GM23248 (cell line): Measurements from ENCODE around the gene CTBP2. TPM values are rescaled to one million over a fixed set of nuclear protein-coding genes. Genes with fewer than 3 reads are reported as not detected.

Experiments used
- DNase-seq: peaks from one replicate; pipeline ENCODE4 v3.0.0-alpha.2; 2015
- H2AFZ ChIP-seq: fragments of 200-600 bp; sonication (generic); 2 replicates; pipeline ENCODE4 v1.6.1; 2016; ENCODE audit warnings: antibody characterized with exemption
- H3F3A ChIP-seq: fragments of 200-600 bp; sonication (generic); 2 replicates; pipeline ENCODE4 v1.6.1; 2016; ENCODE audit warnings: mild to moderate bottlenecking, antibody characterized with exemption, mixed run types; ENCODE audit not compliant: insufficient read depth
- H3K27ac ChIP-seq: fragments of 200-600 bp; sonication (generic); 2 replicates; pipeline ENCODE4 v1.5.1; 2016; ENCODE audit warnings: mild to moderate bottlenecking
- H3K27me3 ChIP-seq: fragments of 200-600 bp; sonication (generic); replicated peaks from 2 replicates; pipeline ENCODE4 v1.6.1; 2016; ENCODE audit warnings: mild to moderate bottlenecking; ENCODE audit not compliant: insufficient read depth
- H3K36me3 ChIP-seq: fragments of 200-600 bp; sonication (generic); 2 replicates; pipeline ENCODE4 v1.6.1; 2016; ENCODE audit warnings: low read depth, mild to moderate bottlenecking
- H3K4me1 ChIP-seq: fragments of 200-600 bp; sonication (generic); 2 replicates; pipeline ENCODE4 v1.6.1; 2016; ENCODE audit warnings: mild to moderate bottlenecking; ENCODE audit not compliant: insufficient read depth
- H3K4me2 ChIP-seq: fragments of 200-600 bp; sonication (generic); one replicate; pipeline ENCODE4 v1.6.1; 2016; ENCODE audit warnings: mild to moderate bottlenecking; ENCODE audit not compliant: unreplicated experiment
- H3K4me3 ChIP-seq: fragments of 200-600 bp; sonication (generic); 2 replicates; pipeline ENCODE4 v1.5.1; 2016; ENCODE audit warnings: mild to moderate bottlenecking
- H3K79me2 ChIP-seq: fragments of 200-600 bp; sonication (generic); 2 replicates; pipeline ENCODE4 v1.6.1; 2016; ENCODE audit warnings: mild to moderate bottlenecking; ENCODE audit not compliant: insufficient read depth
- H3K9ac ChIP-seq: fragments of 200-600 bp; sonication (generic); 2 replicates; pipeline ENCODE4 v1.6.1; 2016; ENCODE audit warnings: mild to moderate bottlenecking
- H3K9me2 ChIP-seq: fragments of 200-600 bp; sonication (generic); 2 replicates; pipeline ENCODE4 v1.6.1; 2016; ENCODE audit warnings: mixed run types, mild to moderate bottlenecking, moderate library complexity; ENCODE audit not compliant: insufficient read depth
- H3K9me3 ChIP-seq: fragments of 200-600 bp; sonication (generic); one replicate; pipeline ENCODE4 v1.6.1; 2017; ENCODE audit warnings: low read depth
- H4K20me1 ChIP-seq: fragments of 200-600 bp; sonication (generic); 2 replicates; pipeline ENCODE4 v1.6.0; 2016; ENCODE audit not compliant: insufficient read depth
- EZH2 ChIP-seq: fragments of 200-600 bp; sonication (generic); IDR thresholded peaks from 2 replicates; pipeline ENCODE4 v1.6.1; 2018; ENCODE audit warnings: antibody characterized with exemption, mild to moderate bottlenecking; ENCODE audit not compliant: insufficient read depth, poor library complexity, severe bottlenecking
- EZH2phosphoT487 ChIP-seq: fragments of 200-600 bp; sonication (generic); IDR thresholded peaks from 2 replicates; pipeline ENCODE4 v1.6.1; 2018; ENCODE audit warnings: antibody characterized with exemption, moderate library complexity, mild to moderate bottlenecking, low read depth; ENCODE audit not compliant: insufficient read depth
- WGBS, 2 experiments: methylation state at CpG; one replicate each; pipeline ENCODE4 v1.1.6; 2015 to 2017; ENCODE audit warnings: low lambda C conversion rate in 2 of 2, low coverage in 1 of 2; ENCODE audit errors: missing lambda C conversion rate in 2 of 2; 5-methylcytosine and 5-hydroxymethylcytosine counted together
- in situ Hi-C: fragments of 300-500 bp; cut with MboI; formaldehyde crosslinking; loops from 2 replicates; pipeline ENCODE4 v1.15.0; 2020
- polyA plus RNA-seq: library from polyadenylated mRNA; unstranded; fragments of >200 nt; fragmentation: Nextera tagmentation; extraction: Ambion mirVana; gene quantifications from 2 replicates; pipeline ENCODE4 v1.2.1, GENCODE V29; 2016
- total RNA-seq: library from RNA; depleted of rRNA; stranded (reverse); fragments of >200 nt; shearing (Covaris generic); gene quantifications from 2 replicates; pipeline ENCODE4 v1.2.3, GENCODE V29; 2014

CTBP2 gene
- total and polyA plus RNA-seq, 2 experiments from 2014 or later: 52.0 to 65.5 TPM

- Histone ChIP-seq H3K27ac (peak overlapping the region; percentile 36), H3K4me3 (no peak overlapping the region), H3F3A (peaks cover 15% of the 10 kb centered on the region), H3K9ac (peak overlapping the region; percentile 52), H3K27me3 (no peaks in the 10 kb centered on the region), H4K20me1 (peaks cover 12% of the 10 kb centered on the region; the same call in 1 of the 2 replicates), H3K36me3 (no peaks in the 10 kb centered on the region), H3K79me2 (peaks cover 89% of the 10 kb centered on the region), H2AFZ (no peak overlapping the region), H3K9me2 (no peaks in the 10 kb centered on the region), H3K4me1 (peaks cover 17% of the 10 kb centered on the region), H3K4me2 (peak overlapping the region; percentile 43), H3K9me3 (no peaks in the 10 kb centered on the region)
- in situ Hi-C loops: loop anchor here (25.0 kb wide), 1 partner anchor 684 kb away; the partner anchor contains the start of gene EDRF1
- TF ChIP-seq EZH2phosphoT487 (no peak), EZH2 (no peak)
- peak; percentile 81 for DNase-seq
- 39 to 41% methylated on average over 17 of the region's 17 CpGs for WGBS, 2 experiments
These were observed 132.2 kb downstream of the CTBP2 start for GRCh38 chr10:125027871-125028869.

DNA sequence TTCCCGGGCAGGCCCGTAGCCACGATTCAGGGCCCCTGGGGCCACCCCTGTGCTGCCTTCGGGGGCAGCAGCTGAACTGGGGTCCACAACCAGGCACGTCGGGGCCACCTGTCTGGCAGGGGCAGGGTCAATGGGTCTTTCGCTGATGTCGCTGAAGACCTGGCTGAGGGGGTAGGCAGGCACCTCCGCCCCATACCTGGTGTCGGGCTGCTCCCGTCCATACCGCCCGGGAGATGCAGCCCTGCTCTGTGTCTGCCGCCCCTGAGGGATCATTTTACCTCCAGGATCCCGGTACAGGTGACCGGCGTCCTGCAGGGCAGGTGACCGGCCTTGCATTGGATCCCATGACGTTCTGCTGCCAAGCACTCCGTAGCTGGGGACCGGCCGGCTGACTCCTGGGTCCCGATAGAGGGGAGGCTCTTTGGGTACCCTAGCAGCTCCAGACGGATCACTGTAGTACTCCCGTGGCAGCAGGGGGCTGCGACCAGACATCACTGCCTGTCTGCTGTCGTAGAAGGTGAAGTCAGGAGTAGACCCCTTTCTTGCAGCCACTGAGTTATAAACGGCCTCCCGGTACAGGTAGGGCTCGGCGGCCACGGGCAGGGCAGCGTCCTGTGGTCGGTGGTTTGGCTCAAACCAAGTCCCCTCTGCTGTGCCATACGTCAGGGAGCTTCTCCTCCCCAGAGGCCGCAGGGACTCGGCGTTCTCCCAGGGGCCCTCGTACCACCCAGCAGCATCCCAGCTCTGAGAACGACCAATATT is 133.2 kb downstream of the CTBP2 start:
- no peaks in the 10 kb centered on the region for H3K9me3 ChIP-seq
- 95% methylated on average over 40 of the region's 40 CpGs for WGBS, 2 experiments
- TF ChIP-seq EZH2phosphoT487 (no peak), EZH2 (no peak)
- no peaks in the 10 kb centered on the region for H3K27me3 ChIP-seq
- peaks cover 17% of the 10 kb centered on the region for H3K4me1 ChIP-seq
- peaks cover 12% of the 10 kb centered on the region; the same call in 1 of the 2 replicates for H4K20me1 ChIP-seq
- peaks cover 89% of the 10 kb centered on the region for H3K79me2 ChIP-seq
- DNase-seq: no peak
- in situ Hi-C loops: loop anchor here (25.0 kb wide), 1 partner anchor 685 kb away; the partner anchor contains the start of gene EDRF1
- H3F3A ChIP-seq: peaks cover 15% of the 10 kb centered on the region
- no peak overlapping the region for H3K27ac ChIP-seq
- H2AFZ ChIP-seq: no peak overlapping the region
- H3K9me2 ChIP-seq: no peaks in the 10 kb centered on the region
- no peak overlapping the region for H3K9ac ChIP-seq
- H3K4me3 ChIP-seq: no peak overlapping the region
- no peaks in the 10 kb centered on the region for H3K36me3 ChIP-seq
- no peak overlapping the region for H3K4me2 ChIP-seq

- no peak for DNase-seq
- peaks cover 89% of the 10 kb centered on the region for H3K79me2 ChIP-seq
- no peak overlapping the region for H3K9ac ChIP-seq
- H3F3A ChIP-seq: peaks cover 15% of the 10 kb centered on the region
- WGBS, 2 experiments: 94 to 95% methylated on average over 29 to 51 of the region's 51 CpGs
- in situ Hi-C loops: loop anchor here (25.0 kb wide), 1 partner anchor 686 kb away; the partner anchor contains the start of gene EDRF1
- H4K20me1 ChIP-seq: peaks cover 12% of the 10 kb centered on the region; the same call in 1 of the 2 replicates
- H2AFZ ChIP-seq: no peak overlapping the region
- H3K9me3 ChIP-seq: no peaks in the 10 kb centered on the region
- no peak overlapping the region for H3K4me2 ChIP-seq
- H3K27me3 ChIP-seq: no peaks in the 10 kb centered on the region
- no peak for TF ChIP-seq EZH2
- no peak for TF ChIP-seq EZH2phosphoT487
- no peaks in the 10 kb centered on the region for H3K36me3 ChIP-seq
- peaks cover 17% of the 10 kb centered on the region for H3K4me1 ChIP-seq
- no peak overlapping the region for H3K4me3 ChIP-seq
- no peak overlapping the region for H3K27ac ChIP-seq
- H3K9me2 ChIP-seq: no peaks in the 10 kb centered on the region
These were observed 134.1 kb downstream of the CTBP2 start for GRCh38 chr10:125026036-125026931.
